Skin epidermis (tissue), 12 donors: ENCODE measurements around the gene TMEM190.
"Not testable (repeated sequence)": the region's sequence is repeated elsewhere in the genome, so short reads cannot be mapped to it uniquely, and the experiment has no call there.

Experiments used
- H3K27ac ChIP-seq, 21 experiments: fragments of 200-600 bp; sonication (generic) in 11 of 21; one replicate each; pipeline ENCODE4 v1.5.0; 2020; ENCODE audit warnings: mild to moderate bottlenecking in 3 of 21, inconsistent platforms in 2 of 21, moderate library complexity in 2 of 21
- H3K4me3 ChIP-seq, 7 experiments: fragments of 200-600 bp; sonication (generic) in 2 of 7; one replicate each; pipeline ENCODE4 v1.5.0; 2020; ENCODE audit warnings: inconsistent platforms in 2 of 7, mild to moderate bottlenecking in 2 of 7, moderate library complexity in 1 of 7

TMEM190 gene

GRCh38 chr19:55385724-55386492 lies 9.3 kb downstream of the TMEM190 start, which contains the start of gene RPL28:
Gene RPL28, plus strand, starts transcription at chr19:55385932. Its CDS starts 426 bp downstream, at chr19:55386358.
- Histone ChIP-seq H3K4me3 (peak within 1 kb of the TSS; percentile 69 to 98 (median 96)), H3K27ac (peak within 1 kb of the TSS; percentile 52 to 97 (median 92))

- H3K27ac ChIP-seq = peak overlapping the region; percentile 52 to 97 (median 92)
- H3K4me3 ChIP-seq = peak overlapping the region; percentile 69 to 98 (median 96)
Measured at GRCh38 chr19:55386493-55386971, 9.9 kb downstream of the TMEM190 start.

GRCh38 chr19:55387736-55388497 lies 11.3 kb downstream of the TMEM190 start:
- peak overlapping the region in 7 of 21 experiments; percentile 88 to 97 (median 92) for H3K27ac ChIP-seq

GRCh38 chr19:55389386-55390317 lies 13.0 kb downstream of the TMEM190 start:
- Histone ChIP-seq H3K27ac (no peak overlapping the region), H3K4me3 (no peak overlapping the region)

More at GRCh38 chr19:55387736-55388497, 11.3 kb downstream of the TMEM190 start:
- H3K4me3 ChIP-seq = peak overlapping the region in 6 of 7 experiments; percentile 69 to 98 (median 96)

- Histone ChIP-seq H3K27ac (no peak overlapping the region), H3K4me3 (no peak overlapping the region)
Measured at GRCh38 chr19:55390461-55390880, 13.8 kb downstream of the TMEM190 start.

GRCh38 chr19:55391191-55391670 lies 14.6 kb downstream of the TMEM190 start:
- no peak overlapping the region for H3K27ac ChIP-seq
- H3K4me3 ChIP-seq = no peak overlapping the region

- Histone ChIP-seq H3K4me3 (no peak overlapping the region), H3K27ac (no peak overlapping the region)
Measured at GRCh38 chr19:55391702-55392615, 15.3 kb downstream of the TMEM190 start.

GRCh38 chr19:55392820-55393761 lies 16.5 kb downstream of the TMEM190 start:
- no peak overlapping the region for H3K27ac ChIP-seq
- H3K4me3 ChIP-seq = no peak overlapping the region

GRCh38 chr19:55398200-55398925 lies 21.7 kb downstream of the TMEM190 start:
- Histone ChIP-seq H3K4me3 (no peak overlapping the region), H3K27ac (peak overlapping the region in 1 of 21 experiments; percentile 14)

- peak overlapping the region in 2 of 21 experiments; percentile 24 to 60 for H3K27ac ChIP-seq
- no peak overlapping the region for H3K4me3 ChIP-seq
Measured at GRCh38 chr19:55400281-55401087, 23.9 kb downstream of the TMEM190 start.

GRCh38 chr19:55401390-55401789 lies 24.8 kb downstream of the TMEM190 start:
- H3K27ac ChIP-seq, H3K4me3 ChIP-seq: not testable (repeated sequence)

GRCh38 chr19:55402509-55402908 lies 25.9 kb downstream of the TMEM190 start:
- Histone ChIP-seq H3K27ac (no peak overlapping the region), H3K4me3 (no peak overlapping the region)

- Histone ChIP-seq H3K27ac (no peak overlapping the region), H3K4me3 (no peak overlapping the region)
Measured at GRCh38 chr19:55405638-55406037, 29.0 kb downstream of the TMEM190 start.

- Histone ChIP-seq H3K27ac (peak overlapping the region in 9 of 21 experiments; percentile 92 to 100 (median 98)), H3K4me3 (peak overlapping the region; percentile 68 to 99 (median 79))
Measured at GRCh38 chr19:55406091-55406825, 29.6 kb downstream of the TMEM190 start.
